Activated CD4-positive, alpha-beta T cell treated with anti-CD3 and anti-CD28 coated beads for 1 hour (primary cell): ENCODE data around the gene BORCS5.
"Not testable (repeated sequence)": the region's sequence is repeated elsewhere in the genome, so short reads cannot be mapped to it uniquely, and the experiment has no call there.

Experiments
- DNase-seq: peaks from one replicate; pipeline ENCODE4 v3.0.0-alpha.2; 2020

Gene BORCS5

DNA sequence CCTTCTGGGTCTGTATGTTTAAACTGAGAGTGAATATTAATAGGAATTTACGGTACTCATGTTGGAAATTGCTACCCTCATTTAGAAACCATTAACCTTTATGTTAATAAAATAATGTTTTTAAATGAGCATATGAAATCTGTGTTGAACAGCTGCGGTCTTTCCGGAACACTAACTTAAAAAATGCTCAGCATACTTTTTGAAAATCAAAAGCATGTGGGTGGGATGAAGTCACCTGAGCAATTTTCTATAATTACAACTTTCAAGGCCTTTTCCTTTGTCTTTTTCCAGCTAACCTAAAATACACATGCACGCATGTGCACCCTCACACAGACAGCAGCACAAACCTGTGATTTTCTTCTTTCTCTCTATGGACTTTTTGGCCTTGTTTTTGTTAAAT lies 39.8 kb downstream of the BORCS5 start:
- DNase-seq: no peak

DNA sequence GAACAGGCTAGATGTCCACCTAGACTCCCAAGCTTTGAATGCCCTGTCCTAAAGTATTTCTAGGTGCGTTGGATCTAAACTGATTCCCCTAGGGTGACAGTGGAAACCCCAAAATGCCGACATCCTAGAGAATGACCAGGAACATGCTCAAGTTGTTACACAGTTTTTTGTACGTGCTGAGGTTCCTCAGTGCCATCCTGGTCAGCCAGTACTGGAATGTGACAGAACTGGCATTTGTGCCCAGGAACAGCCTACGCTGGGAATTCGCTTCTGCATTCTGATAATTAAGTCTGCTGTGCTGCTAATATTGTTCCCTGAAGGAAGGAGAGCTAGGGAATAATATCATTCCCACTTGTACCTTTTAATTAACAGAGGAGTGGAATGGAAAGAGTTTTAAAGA lies 40.3 kb downstream of the BORCS5 start:
- no peak for DNase-seq

DNA sequence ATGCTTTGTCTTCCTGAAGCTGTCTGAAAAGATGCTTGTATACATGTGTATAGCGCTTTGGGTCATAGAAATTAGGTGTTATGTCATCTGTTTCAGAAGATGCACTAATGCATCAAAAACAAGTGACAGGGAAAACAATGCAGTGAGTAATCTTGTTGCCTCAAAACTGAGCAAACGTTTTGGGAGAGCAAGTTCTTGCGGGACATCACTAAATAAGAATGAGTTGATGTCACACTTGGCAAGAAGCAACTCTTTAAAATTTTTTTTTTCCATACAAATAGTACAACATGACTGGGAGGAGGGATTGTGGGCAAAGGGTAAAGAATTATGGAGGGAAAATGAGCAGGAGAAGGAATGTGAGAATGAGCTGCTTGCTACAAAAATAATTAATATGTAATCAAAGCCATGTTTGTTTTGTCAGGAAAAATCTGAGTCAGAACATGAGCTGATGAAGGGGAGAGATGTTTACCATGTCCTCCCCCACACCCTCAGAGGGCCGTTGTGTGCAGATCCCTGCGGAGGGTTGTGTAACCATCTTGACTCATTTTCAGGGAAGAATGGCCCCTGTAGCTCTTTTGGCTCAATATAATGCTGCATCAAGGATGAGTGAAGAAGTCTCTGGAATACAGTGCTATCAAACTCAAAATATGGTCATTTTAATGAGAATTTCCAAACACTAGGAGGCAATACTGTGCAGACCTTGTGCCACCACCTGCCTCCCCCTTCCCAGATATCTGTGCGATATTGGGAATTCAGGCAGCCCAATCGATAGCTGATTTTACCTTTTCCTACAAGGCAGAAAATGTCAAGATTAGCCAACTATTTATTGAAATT lies 41.4 kb downstream of the BORCS5 start:
- no peak for DNase-seq

- DNase-seq: no peak
Observed at GRCh38 chr12:12399161-12399560, 42.3 kb downstream of the BORCS5 start.

DNA sequence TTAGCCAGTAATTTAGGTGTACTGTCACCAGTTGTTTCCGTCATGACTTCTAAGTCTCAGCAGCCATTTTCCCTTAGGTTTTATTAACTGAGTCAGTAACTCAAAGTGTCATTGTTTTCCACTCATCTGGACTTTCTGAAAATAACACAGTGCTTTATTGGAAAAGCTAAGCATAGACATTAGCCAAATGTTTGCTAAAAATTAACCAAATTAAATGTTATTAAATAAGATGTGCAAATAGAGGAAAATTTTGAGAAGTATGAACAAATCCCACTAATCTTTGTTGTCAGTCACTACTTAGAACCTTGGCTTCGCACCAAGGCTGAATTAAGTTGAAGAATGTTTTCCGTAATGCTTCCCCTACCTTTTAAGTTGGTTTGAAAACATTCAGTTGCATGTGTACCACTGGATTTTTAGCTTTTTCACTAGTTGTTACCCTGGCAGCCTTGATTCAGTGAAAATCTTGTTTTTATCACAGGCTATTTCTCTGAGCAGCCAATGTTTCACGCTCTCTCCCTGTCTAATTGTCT lies 43.0 kb downstream of the BORCS5 start:
- DNase-seq: no peak

- no peak for DNase-seq
Observed at GRCh38 chr12:12400793-12401192, 43.9 kb downstream of the BORCS5 start.

GRCh38 chr12:12403264-12404248 lies 46.7 kb downstream of the BORCS5 start:
- DNase-seq: no peak

GRCh38 chr12:12404297-12404696 lies 47.4 kb downstream of the BORCS5 start:
- DNase-seq: no peak

DNA sequence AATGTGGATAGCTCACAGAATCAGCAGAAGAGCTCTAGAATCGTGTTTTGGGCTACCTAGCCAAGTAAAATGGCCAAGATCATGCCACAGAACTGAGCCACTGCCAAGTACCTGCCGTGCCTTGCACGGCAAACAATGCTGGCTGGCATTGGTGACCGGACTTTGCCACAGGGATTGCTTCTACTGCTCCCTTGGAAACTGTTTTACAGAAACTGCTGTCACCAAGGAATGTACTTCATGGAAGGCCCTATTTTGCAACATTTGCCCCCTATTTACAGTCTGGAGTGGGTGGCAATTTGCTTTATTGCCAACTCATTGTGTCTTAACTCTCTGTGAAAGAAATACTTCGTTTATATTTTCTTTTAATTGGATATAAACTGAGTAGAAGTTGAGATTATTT lies 49.0 kb downstream of the BORCS5 start:
- no peak for DNase-seq

- DNase-seq: no peak
Observed at GRCh38 chr12:12406762-12407161, 49.9 kb downstream of the BORCS5 start.

- no peak for DNase-seq
Observed at GRCh38 chr12:12408265-12408690, 51.4 kb downstream of the BORCS5 start.

GRCh38 chr12:12409337-12409736 lies 52.5 kb downstream of the BORCS5 start:
- not testable (repeated sequence) for DNase-seq

DNA sequence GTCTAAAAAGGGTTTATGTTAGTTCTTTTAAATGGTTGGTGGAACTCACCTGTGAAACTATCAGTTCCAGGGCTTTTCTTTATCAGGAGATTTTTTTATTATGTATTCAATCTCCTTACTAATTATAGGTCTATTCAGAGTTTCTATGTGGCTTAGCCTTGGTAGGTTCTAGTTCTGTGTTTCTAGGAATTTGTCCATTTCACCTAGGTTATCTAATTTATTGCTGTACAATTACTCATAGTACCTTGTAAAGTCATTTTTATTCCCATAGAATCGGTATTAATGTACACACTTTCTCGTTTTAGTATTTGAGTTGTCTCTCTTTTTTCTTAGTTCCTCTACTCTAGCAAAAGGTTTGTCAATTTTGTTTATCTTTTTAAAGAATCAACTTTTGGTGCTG lies 59.0 kb downstream of the BORCS5 start:
- DNase-seq: no peak

GRCh38 chr12:12419165-12419564 lies 62.3 kb downstream of the BORCS5 start:
- not testable (repeated sequence) for DNase-seq

GRCh38 chr12:12423367-12423766 lies 66.5 kb downstream of the BORCS5 start:
- no peak for DNase-seq

GRCh38 chr12:12425001-12425400 lies 68.1 kb downstream of the BORCS5 start:
- DNase-seq: no peak

GRCh38 chr12:12425616-12426015 lies 68.7 kb downstream of the BORCS5 start:
- no peak for DNase-seq

DNA sequence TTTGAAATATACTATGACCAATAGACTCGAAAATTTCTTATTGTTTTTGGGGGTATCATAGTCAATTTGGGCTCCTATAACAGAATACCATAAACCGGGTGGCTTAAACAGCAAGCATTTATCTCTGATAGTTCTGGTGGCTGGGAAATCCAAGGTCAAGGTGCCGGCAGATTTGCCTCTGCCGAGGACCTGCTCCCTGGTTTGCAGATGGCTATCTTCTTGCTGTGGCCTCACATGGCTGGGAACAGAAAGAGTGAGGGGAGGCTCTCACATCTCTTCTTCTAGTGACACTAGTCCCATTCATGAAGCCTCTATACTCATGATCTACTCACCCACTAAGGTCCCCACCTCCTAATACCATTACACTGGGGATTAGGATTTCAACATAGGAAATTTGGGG lies 70.7 kb downstream of the BORCS5 start:
- DNase-seq: no peak

DNA sequence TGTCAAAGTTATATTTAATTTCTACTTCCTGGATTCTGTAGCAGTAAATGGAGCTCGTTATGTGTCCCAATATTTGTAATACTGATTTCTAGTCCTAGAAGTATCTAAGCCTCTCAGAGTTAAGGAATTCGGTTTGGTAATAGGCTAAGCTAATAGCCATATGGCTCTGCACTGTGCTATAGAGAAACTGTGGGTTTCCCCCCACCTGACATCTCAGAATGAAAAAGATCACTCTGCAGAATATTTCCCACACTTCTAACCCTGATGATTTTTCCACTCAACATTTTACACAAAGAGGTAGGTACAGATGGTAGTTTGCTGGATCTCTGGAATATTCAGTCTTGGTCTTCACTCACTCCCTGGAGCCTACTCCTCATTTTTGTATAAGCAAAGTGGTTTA lies 71.2 kb downstream of the BORCS5 start:
- no peak for DNase-seq

GRCh38 chr12:12428961-12429657 lies 72.2 kb downstream of the BORCS5 start:
- no peak for DNase-seq

GRCh38 chr12:12432364-12432763 lies 75.5 kb downstream of the BORCS5 start:
- no peak for DNase-seq

GRCh38 chr12:12433203-12433731 lies 76.4 kb downstream of the BORCS5 start:
- no peak for DNase-seq
